Activated naive CD8-positive, alpha-beta T cell treated with anti-CD3 and anti-CD28 coated beads, Interleukin-2, amount 10 ng/mL, durations not matched to agents 7 days and 5 days (primary cell): ENCODE data around the gene CTDSP2. TPM values are rescaled to one million over a fixed set of nuclear protein-coding genes. Genes with fewer than 3 reads are reported as not detected.
"Not testable (repeated sequence)": the region's sequence is repeated elsewhere in the genome, so short reads cannot be mapped to it uniquely, and the experiment has no call there.

Experiments
- ATAC-seq: fragments of 150-1000 bp; cut with Tn5 transposase; one replicate; pipeline ENCODE4 v1.10.0; 2021; ENCODE audit warnings: low read depth, moderate library complexity
- POLR2A ChIA-PET: fragments of 350-600 bp; sonication (Branson Sonifier 250); formaldehyde crosslinking; loops from one replicate; lab custom pipeline; 2021; ENCODE audit warnings: antibody characterized with exemption; lab: Charles Lee
- DNase-seq: peaks from one replicate; pipeline ENCODE4 v3.0.0; 2021
- H3K27ac Mint-ChIP-seq: one replicate; pipeline ENCODE4 v1.8.0; 2022; ENCODE audit warnings: mild to moderate bottlenecking, mixed read lengths
- H3K27me3 Mint-ChIP-seq: one replicate; pipeline ENCODE4 v1.8.0; 2022; ENCODE audit warnings: mild to moderate bottlenecking, moderate library complexity, mixed read lengths
- H3K36me3 Mint-ChIP-seq: one replicate; pipeline ENCODE4 v1.8.0; 2021; ENCODE audit warnings: mild to moderate bottlenecking, mixed read lengths
- H3K4me1 Mint-ChIP-seq: one replicate; pipeline ENCODE4 v1.8.0; 2021; ENCODE audit warnings: mixed read lengths
- H3K4me3 Mint-ChIP-seq: one replicate; pipeline ENCODE4 v1.8.0; 2022; ENCODE audit warnings: mild to moderate bottlenecking, moderate library complexity, mixed read lengths
- H3K9me3 Mint-ChIP-seq: one replicate; pipeline ENCODE4 v1.8.0; 2021; ENCODE audit warnings: mixed read lengths
- total RNA-seq, 2 experiments: library from RNA; stranded (reverse); gene quantifications; one replicate each; pipeline ENCODE4 v1.2.3, GENCODE V29; 2021

Gene CTDSP2
- total RNA-seq, 2 experiments from 2014 or later = 161 TPM

- no peak overlapping the region for H3K4me3 Mint-ChIP-seq
- POLR2A ChIA-PET = no interaction called here
- H3K36me3 Mint-ChIP-seq = no peaks in the 10 kb centered on the region
- peaks cover 2% of the 10 kb centered on the region for H3K4me1 Mint-ChIP-seq
- no peak for DNase-seq
- ATAC-seq = no peak
- no peaks in the 10 kb centered on the region for H3K9me3 Mint-ChIP-seq
- H3K27me3 Mint-ChIP-seq = peaks cover 37% of the 10 kb centered on the region
- H3K27ac Mint-ChIP-seq = no peak overlapping the region
Observed at GRCh38 chr12:57853864-57854556, 7.5 kb upstream of the CTDSP2 start.

GRCh38 chr12:57852620-57853500, 6.3 kb upstream of the CTDSP2 start:
- ATAC-seq = no peak
- Mint-ChIP-seq H3K27ac (no peak overlapping the region), H3K27me3 (peaks cover 41% of the 10 kb centered on the region), H3K36me3 (no peaks in the 10 kb centered on the region), H3K4me3 (peak overlapping the region; percentile 30), H3K4me1 (peaks cover 2% of the 10 kb centered on the region), H3K9me3 (no peaks in the 10 kb centered on the region)
- no peak for DNase-seq
- POLR2A ChIA-PET = interaction anchor here (0.6 kb wide), 1 partner anchor 93 kb away, joined by 3 read pairs; no protein-coding TSS in a partner anchor

GRCh38 chr12:57852200-57852599, 5.7 kb upstream of the CTDSP2 start:
- no peak overlapping the region for H3K4me3 Mint-ChIP-seq
- POLR2A ChIA-PET = interaction anchor here (0.6 kb wide), 1 partner anchor 92 kb away, joined by 3 read pairs; no protein-coding TSS in a partner anchor
- peaks cover 2% of the 10 kb centered on the region for H3K4me1 Mint-ChIP-seq
- no peaks in the 10 kb centered on the region for H3K36me3 Mint-ChIP-seq
- peak; percentile 21 for ATAC-seq
- H3K9me3 Mint-ChIP-seq = no peaks in the 10 kb centered on the region
- DNase-seq = no peak
- no peak overlapping the region for H3K27ac Mint-ChIP-seq
- peaks cover 41% of the 10 kb centered on the region for H3K27me3 Mint-ChIP-seq

- Mint-ChIP-seq H3K4me1 (peaks cover 5% of the 10 kb centered on the region), H3K4me3 (no peak overlapping the region), H3K27ac (no peak overlapping the region), H3K27me3 (peaks cover 37% of the 10 kb centered on the region), H3K9me3 (no peaks in the 10 kb centered on the region), H3K36me3 (no peaks in the 10 kb centered on the region)
- POLR2A ChIA-PET = no interaction called here
- ATAC-seq (no peak), DNase-seq (no peak)
Observed at GRCh38 chr12:57851552-57851951, 5.0 kb upstream of the CTDSP2 start.

- H3K36me3 Mint-ChIP-seq = no peaks in the 10 kb centered on the region
- H3K27me3 Mint-ChIP-seq = peaks cover 31% of the 10 kb centered on the region
- no peaks in the 10 kb centered on the region for H3K9me3 Mint-ChIP-seq
- POLR2A ChIA-PET = no interaction called here
- ATAC-seq (no peak), DNase-seq (no peak)
- H3K4me1 Mint-ChIP-seq = peaks cover 5% of the 10 kb centered on the region
- no peak overlapping the region for H3K4me3 Mint-ChIP-seq
- H3K27ac Mint-ChIP-seq = no peak overlapping the region
Observed at GRCh38 chr12:57850854-57851430, 4.4 kb upstream of the CTDSP2 start.

- H3K27ac Mint-ChIP-seq, DNase-seq, H3K36me3 Mint-ChIP-seq, H3K9me3 Mint-ChIP-seq, H3K4me3 Mint-ChIP-seq, ATAC-seq, H3K4me1 Mint-ChIP-seq, POLR2A ChIA-PET: not testable (repeated sequence)
- peaks cover 29% of the 10 kb centered on the region for H3K27me3 Mint-ChIP-seq
Observed at GRCh38 chr12:57849447-57849846, 2.9 kb upstream of the CTDSP2 start.

GRCh38 chr12:57849035-57849434, 2.5 kb upstream of the CTDSP2 start:
- peaks cover 3% of the 10 kb centered on the region for H3K36me3 Mint-ChIP-seq
- no peaks in the 10 kb centered on the region for H3K9me3 Mint-ChIP-seq
- H3K27ac Mint-ChIP-seq = no peak overlapping the region
- H3K4me3 Mint-ChIP-seq = no peak overlapping the region
- H3K27me3 Mint-ChIP-seq = peaks cover 27% of the 10 kb centered on the region
- DNase-seq (no peak), ATAC-seq (no peak)
- POLR2A ChIA-PET = no interaction called here
- peaks cover 11% of the 10 kb centered on the region for H3K4me1 Mint-ChIP-seq

- H3K4me3 Mint-ChIP-seq = no peak overlapping the region
- H3K27me3 Mint-ChIP-seq = peaks cover 21% of the 10 kb centered on the region
- POLR2A ChIA-PET = no interaction called here
- ATAC-seq (no peak), DNase-seq (no peak)
- peaks cover 3% of the 10 kb centered on the region for H3K36me3 Mint-ChIP-seq
- peaks cover 16% of the 10 kb centered on the region for H3K4me1 Mint-ChIP-seq
- no peaks in the 10 kb centered on the region for H3K9me3 Mint-ChIP-seq
- no peak overlapping the region for H3K27ac Mint-ChIP-seq
Observed at GRCh38 chr12:57848208-57848607, 1.7 kb upstream of the CTDSP2 start.

GRCh38 chr12:57846285-57846576, 298 bp downstream of the CTDSP2 start:
- peaks cover 5% of the 10 kb centered on the region for H3K36me3 Mint-ChIP-seq
- peaks cover 35% of the 10 kb centered on the region for H3K4me1 Mint-ChIP-seq
- peak overlapping the region; percentile 61 for H3K27ac Mint-ChIP-seq
- POLR2A ChIA-PET = interaction anchor here (0.6 to 3.5 kb wide), 7 partner anchors 9 to 1113 kb away, joined by 3 to 41 read pairs (median 7); partner anchors contain the start of genes EEF1AKMT3 and METTL1
- peak; percentile 20 for ATAC-seq
- DNase-seq = no peak
- H3K9me3 Mint-ChIP-seq = no peaks in the 10 kb centered on the region
- peak overlapping the region; percentile 89 for H3K4me3 Mint-ChIP-seq
- H3K27me3 Mint-ChIP-seq = peaks cover 9% of the 10 kb centered on the region

- H3K36me3 Mint-ChIP-seq = peaks cover 5% of the 10 kb centered on the region
- no peaks in the 10 kb centered on the region for H3K9me3 Mint-ChIP-seq
- DNase-seq (peak; percentile 75), ATAC-seq (peak; percentile 29)
- H3K4me3 Mint-ChIP-seq = peak overlapping the region; percentile 89
- H3K27me3 Mint-ChIP-seq = peaks cover 4% of the 10 kb centered on the region
- POLR2A ChIA-PET = interaction anchor here (0.8 to 3.5 kb wide), 6 partner anchors 9 to 74 kb away, joined by 4 to 41 read pairs (median 7); partner anchors contain the start of genes EEF1AKMT3 and METTL1
- peaks cover 39% of the 10 kb centered on the region for H3K4me1 Mint-ChIP-seq
- H3K27ac Mint-ChIP-seq = peak overlapping the region; percentile 76
Observed at GRCh38 chr12:57845478-57846284, 848 bp downstream of the CTDSP2 start.

- POLR2A ChIA-PET = interaction anchor here (0.8 to 3.5 kb wide), 4 partner anchors 8 to 72 kb away, joined by 5 to 41 read pairs (median 5); partner anchors contain the start of genes EEF1AKMT3 and METTL1
- DNase-seq (peak; percentile 53), ATAC-seq (no peak)
- Mint-ChIP-seq H3K4me3 (peak overlapping the region; percentile 89), H3K9me3 (no peaks in the 10 kb centered on the region), H3K4me1 (peaks cover 40% of the 10 kb centered on the region), H3K27ac (peak overlapping the region; percentile 85), H3K36me3 (peaks cover 5% of the 10 kb centered on the region), H3K27me3 (peaks cover 4% of the 10 kb centered on the region)
Observed at GRCh38 chr12:57844709-57845477, 1.6 kb downstream of the CTDSP2 start.
